ENCODE measurements around the gene ARHGAP31. TPM values are rescaled to one million over a fixed set of nuclear protein-coding genes. Genes with fewer than 3 reads are reported as not detected.

Gene ARHGAP31
- total and polyA plus RNA-seq, 7 donors: 3.5 to 18.0 (median 11.0) TPM

GRCh38 chr3:119311081-119311925 lies 17.1 kb downstream of the ARHGAP31 start:
- intact Hi-C loops (cut with DNase I): no loop called here
- TF ChIP-seq POLR2A (IDR thresholded peaks at IDR 0.05): no peak
- no peak for TF ChIP-seq POLR2AphosphoS5 (IDR thresholded peaks at IDR 0.05)
- TF ChIP-seq EP300 (IDR thresholded peaks at IDR 0.05): no peak
- TF ChIP-seq CTCF (IDR thresholded peaks at IDR 0.05): no peak
- Histone ChIP-seq H3K9me3 (no peaks in the 10 kb centered on the region), H3K36me3 (no peaks in the 10 kb centered on the region), H3K27ac (no peak overlapping the region), H3K4me1 (peaks cover 0 to 11% (median 2%) of the 10 kb centered on the region in 4 donors), H3K4me3 (no peak overlapping the region), H3K27me3 (no peaks in the 10 kb centered on the region)
- no peak for DNase-seq
- WGBS, 2 donors: 78 to 79% methylated on average over 10 of the region's 10 CpGs

GRCh38 chr3:119313461-119313860 lies 19.3 kb downstream of the ARHGAP31 start:
- 81 to 96% methylated on average over 3 of the region's 3 CpGs for WGBS, 2 donors
- no peak for DNase-seq
- Histone ChIP-seq H3K36me3 (no peaks in the 10 kb centered on the region), H3K4me3 (no peak overlapping the region), H3K27ac (no peak overlapping the region), H3K27me3 (no peaks in the 10 kb centered on the region), H3K4me1 (peaks cover 0 to 11% (median 2%) of the 10 kb centered on the region in 4 donors), H3K9me3 (no peaks in the 10 kb centered on the region)
- intact Hi-C loops (cut with DNase I): no loop called here
- TF ChIP-seq POLR2A (IDR thresholded peaks at IDR 0.05): no peak
- no peak for TF ChIP-seq EP300 (IDR thresholded peaks at IDR 0.05)
- TF ChIP-seq CTCF (IDR thresholded peaks at IDR 0.05): no peak
- no peak for TF ChIP-seq POLR2AphosphoS5 (IDR thresholded peaks at IDR 0.05)

- no peak overlapping the region for H3K4me3 ChIP-seq
- no peaks in the 10 kb centered on the region for H3K9me3 ChIP-seq
- 83 to 84% methylated on average over 1 of the region's 1 CpG for WGBS, 2 donors
- DNase-seq: no peak
- intact Hi-C loops (cut with DNase I): no loop called here
- H3K36me3 ChIP-seq: no peaks in the 10 kb centered on the region
- TF ChIP-seq POLR2A (IDR thresholded peaks at IDR 0.05) (no peak), CTCF (IDR thresholded peaks at IDR 0.05) (no peak), EP300 (IDR thresholded peaks at IDR 0.05) (no peak)
- peaks cover 0 to 11% (median 2%) of the 10 kb centered on the region in 4 donors for H3K4me1 ChIP-seq
- no peaks in the 10 kb centered on the region for H3K27me3 ChIP-seq
- H3K27ac ChIP-seq: no peak overlapping the region
Measured at GRCh38 chr3:119314821-119315220, 20.6 kb downstream of the ARHGAP31 start.

GRCh38 chr3:119315600-119316312 lies 21.6 kb downstream of the ARHGAP31 start:
- intact Hi-C loops (cut with DNase I): no loop called here
- Histone ChIP-seq H3K4me3 (no peak overlapping the region), H3K27ac (no peak overlapping the region), H3K36me3 (no peaks in the 10 kb centered on the region), H3K9me3 (no peaks in the 10 kb centered on the region), H3K27me3 (no peaks in the 10 kb centered on the region), H3K4me1 (peaks cover 0 to 3% (median 0%) of the 10 kb centered on the region in 4 donors)
- WGBS, 2 donors: 67 to 88% methylated on average over 3 of the region's 3 CpGs
- DNase-seq: no peak
- TF ChIP-seq POLR2AphosphoS5 (IDR thresholded peaks at IDR 0.05): no peak
- TF ChIP-seq POLR2A (IDR thresholded peaks at IDR 0.05): no peak
- no peak for TF ChIP-seq CTCF (IDR thresholded peaks at IDR 0.05)
- no peak for TF ChIP-seq EP300 (IDR thresholded peaks at IDR 0.05)
